ENCODE data around the gene SPRING1.

The SPRING1 gene

GRCh38 chr12:116717466-116718437 is 20.1 kb downstream of the SPRING1 start:
- DNase-seq (ENCODE audit: low read depth) = no peak
- TF ChIP-seq CTCF (conservative IDR thresholded peaks at IDR 0.05; ENCODE audit: low read depth, low read length) = no peak
- no peak overlapping the region for H3K4me3 ChIP-seq (ENCODE audit: low read length)

GRCh38 chr12:116714175-116714574 is 23.7 kb downstream of the SPRING1 start:
- DNase-seq (ENCODE audit: low read depth) = no peak
- TF ChIP-seq CTCF (conservative IDR thresholded peaks at IDR 0.05; ENCODE audit: low read depth, low read length) = no peak
- H3K4me3 ChIP-seq (ENCODE audit: low read length) = no peak overlapping the region

GRCh38 chr12:116713527-116713926 is 24.3 kb downstream of the SPRING1 start:
- TF ChIP-seq CTCF (conservative IDR thresholded peaks at IDR 0.05; ENCODE audit: low read depth, low read length) = no peak
- H3K4me3 ChIP-seq (ENCODE audit: low read length) = no peak overlapping the region
- no peak for DNase-seq (ENCODE audit: low read depth)

- H3K4me3 ChIP-seq (ENCODE audit: low read length) = no peak overlapping the region
- DNase-seq (ENCODE audit: low read depth) = no peak
- no peak for TF ChIP-seq CTCF (conservative IDR thresholded peaks at IDR 0.05; ENCODE audit: low read depth, low read length)
Measured at GRCh38 chr12:116712458-116713303, 25.2 kb downstream of the SPRING1 start.

GRCh38 chr12:116710370-116711150 is 27.3 kb downstream of the SPRING1 start:
- no peak for TF ChIP-seq CTCF (conservative IDR thresholded peaks at IDR 0.05; ENCODE audit: low read depth, low read length)
- H3K4me3 ChIP-seq (ENCODE audit: low read length) = no peak overlapping the region
- DNase-seq (ENCODE audit: low read depth) = no peak

- H3K4me3 ChIP-seq (ENCODE audit: low read length) = no peak overlapping the region
- TF ChIP-seq CTCF (conservative IDR thresholded peaks at IDR 0.05; ENCODE audit: low read depth, low read length) = no peak
- DNase-seq (ENCODE audit: low read depth) = no peak
Measured at GRCh38 chr12:116709768-116710167, 28.1 kb downstream of the SPRING1 start.
